GM15510 (cell line): ENCODE measurements around the gene UBE2G2.

Experiments used
- POLR2A ChIP-seq: IDR thresholded peaks from 3 replicates; pipeline ENCODE4 v1.6.1; 2011; ENCODE audit warnings: borderline replicate concordance; ENCODE audit not compliant: insufficient read length; ENCODE audit errors: extremely low read depth

Gene UBE2G2

DNA sequence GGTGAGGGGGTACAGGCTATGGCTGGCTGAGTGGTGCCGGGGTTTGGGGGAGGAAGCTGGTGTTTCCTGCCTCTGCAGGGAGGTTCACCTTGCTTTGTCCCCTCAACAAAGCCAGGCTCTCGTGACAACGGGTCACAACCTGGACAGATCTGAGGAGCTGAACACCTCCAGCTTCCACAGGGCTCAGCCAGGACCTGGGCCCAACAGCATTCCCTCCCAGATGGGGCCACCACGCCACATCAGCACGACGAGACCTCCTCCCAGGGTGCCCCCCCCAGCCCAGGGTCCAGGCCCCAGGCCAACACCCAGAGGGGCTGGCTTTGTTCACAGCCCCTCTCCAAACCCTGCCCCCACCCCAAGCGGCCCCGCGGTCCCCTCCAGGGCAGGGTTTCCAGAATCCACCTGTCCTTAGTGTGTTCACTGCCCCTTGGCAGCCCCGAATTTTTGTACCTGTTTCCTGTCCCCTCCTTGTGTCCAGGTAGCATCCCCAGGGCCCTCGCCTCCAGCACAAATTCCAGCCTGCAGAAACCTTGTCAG is 34.7 kb downstream of the UBE2G2 start:
- no peak for TF ChIP-seq POLR2A

DNA sequence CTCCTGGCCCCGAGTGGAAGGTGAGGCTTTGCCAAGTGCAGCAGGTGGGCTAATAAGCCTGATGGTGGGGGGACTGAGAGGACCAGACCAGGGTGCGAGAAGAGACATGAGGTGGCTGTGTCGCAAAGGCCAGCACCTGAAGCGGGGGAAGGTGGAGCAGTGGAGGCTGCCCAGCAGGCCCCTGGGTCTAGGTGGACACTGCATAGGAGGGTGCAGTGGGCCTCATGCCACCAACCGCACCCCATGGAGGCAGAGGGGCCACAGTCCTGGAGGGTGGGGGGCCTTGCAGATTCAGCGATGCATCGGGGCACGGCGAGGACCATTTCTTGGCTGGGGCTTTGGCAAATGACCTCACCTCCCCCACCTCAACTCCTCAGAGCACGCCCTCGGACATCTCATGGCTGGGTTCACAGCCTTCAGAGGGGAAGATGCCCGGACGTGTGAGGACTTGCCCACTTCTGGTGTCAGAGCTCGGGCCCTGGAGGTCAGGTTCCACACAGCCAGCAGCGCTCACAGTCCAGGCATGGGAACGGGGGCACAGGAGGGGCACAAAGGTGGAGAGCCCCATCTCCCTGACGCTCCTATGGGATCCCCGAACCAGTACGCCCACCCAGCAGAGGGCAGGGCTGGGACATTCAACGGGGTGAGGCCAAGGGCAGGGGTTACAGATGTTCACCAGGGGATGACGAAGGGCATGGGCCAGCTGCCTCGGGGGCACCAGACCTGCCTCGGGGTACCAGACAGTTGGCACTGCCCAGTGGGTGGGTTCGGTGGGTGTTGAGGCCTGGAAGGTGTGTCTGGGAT is 35.4 kb downstream of the UBE2G2 start:
- no peak for TF ChIP-seq POLR2A

DNA sequence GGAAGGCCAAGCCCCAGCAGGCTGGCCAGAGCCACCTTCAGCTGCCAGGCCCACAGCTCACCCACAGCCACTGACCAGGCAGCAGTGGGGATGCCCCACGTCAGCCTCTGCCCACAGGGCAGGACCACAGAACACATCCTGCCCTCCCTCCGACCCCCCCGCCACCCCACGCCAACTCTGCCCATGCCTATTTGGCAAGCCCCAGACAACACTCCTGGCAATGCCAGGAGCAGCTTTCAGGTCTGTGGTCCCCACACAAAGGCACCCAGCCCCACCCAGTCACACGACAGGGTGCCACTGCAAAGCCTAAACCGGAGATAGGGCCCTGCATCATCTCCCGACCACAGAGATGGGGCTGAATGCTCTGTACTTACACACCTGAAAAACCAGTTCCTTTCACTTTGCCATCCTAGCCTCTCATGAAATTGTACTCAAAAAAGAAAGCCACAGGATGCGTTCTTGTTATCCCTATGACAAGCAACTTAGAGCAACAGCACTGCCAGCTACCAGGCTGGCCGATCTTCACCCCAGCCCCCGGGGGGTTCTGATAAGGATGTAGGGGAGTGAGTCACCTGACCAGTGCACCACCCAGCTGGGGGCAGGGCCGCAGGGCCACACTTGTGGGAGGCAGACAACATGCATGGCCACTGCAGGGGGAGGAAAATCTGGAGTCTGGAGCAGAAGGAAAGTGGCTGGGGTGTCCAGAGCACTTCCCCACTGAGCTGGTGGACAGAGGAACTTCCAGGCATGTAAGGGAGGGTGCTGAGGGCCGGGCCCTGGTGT is 36.2 kb downstream of the UBE2G2 start:
- TF ChIP-seq POLR2A, result no peak

DNA sequence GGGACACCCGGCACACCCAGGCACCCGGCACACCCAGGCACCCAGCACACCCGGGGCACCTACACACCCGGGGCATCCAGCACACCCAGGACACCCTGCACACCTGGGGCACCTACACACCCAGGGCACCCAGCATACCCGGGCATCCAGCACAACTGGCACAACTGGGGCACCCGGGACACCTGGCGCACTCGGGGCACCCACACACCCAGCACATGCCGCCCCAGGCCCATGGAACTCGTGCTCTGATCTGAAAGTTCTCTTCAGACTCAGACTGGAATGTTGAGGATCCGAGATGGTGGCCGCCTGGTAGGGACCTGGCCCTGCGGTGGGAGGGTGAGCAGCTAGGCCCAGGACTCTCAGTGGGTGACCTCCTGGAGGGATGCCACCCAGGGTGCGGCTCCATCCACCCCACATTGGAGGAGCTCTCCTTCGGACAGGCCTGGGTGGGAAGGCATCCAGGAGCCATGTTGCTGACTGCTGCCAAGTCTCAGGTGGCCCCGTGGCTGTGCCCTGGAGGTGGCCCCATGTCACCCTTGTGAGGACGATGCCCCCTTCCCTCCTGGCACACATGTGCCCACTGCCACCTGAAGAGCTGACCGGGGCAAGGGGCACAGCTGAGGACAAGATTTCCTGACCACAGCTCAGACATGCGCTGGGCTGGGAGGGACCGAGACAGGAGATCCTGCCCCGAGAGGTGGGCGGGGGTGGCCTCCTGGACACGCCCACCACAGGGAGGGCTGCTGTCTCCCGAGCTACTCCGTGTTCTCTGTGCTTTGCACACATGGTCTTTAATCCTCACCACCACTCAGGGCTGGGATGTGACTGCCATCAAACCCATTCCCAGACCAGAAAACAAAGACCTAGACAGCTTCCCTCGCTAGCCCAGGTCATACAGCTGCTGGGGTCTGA is 37.0 kb downstream of the UBE2G2 start:
- no peak for TF ChIP-seq POLR2A

DNA sequence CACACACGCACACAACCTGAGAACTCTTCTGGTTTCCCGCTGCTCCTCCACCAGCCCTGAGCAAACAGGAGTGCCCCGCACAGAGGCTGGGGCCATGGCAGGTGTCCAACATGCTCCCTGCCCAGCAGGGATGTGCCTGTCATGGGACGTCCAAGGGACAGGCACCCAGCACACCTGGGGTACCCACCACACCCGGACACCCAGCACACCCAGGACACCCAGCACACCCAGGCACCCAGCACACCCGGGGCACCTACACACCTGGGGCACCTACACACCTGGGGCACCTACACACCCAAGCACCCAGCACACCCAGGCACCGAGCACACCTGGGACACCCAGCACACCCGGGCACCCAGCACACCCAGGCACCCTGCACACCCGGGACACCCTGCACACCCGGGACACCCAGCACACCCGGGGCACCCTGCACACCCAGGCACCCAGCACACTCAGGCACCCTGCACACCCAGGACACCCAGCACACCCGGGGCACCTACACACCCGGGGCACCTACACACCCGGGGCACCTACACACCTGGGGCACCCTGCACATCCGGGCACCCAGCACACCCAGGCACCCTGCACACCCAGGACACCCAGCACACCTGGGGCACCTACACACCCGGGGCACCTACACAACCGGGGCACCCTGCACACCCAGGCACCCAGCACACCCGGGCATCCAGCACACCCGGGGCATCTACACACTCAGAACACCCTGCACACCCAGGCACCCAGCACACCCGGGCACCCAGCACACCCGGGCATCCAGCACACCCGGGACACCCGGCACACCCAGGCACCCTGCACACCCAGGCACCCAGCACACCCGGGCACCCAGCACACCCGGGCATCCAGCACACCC is 37.9 kb downstream of the UBE2G2 start:
- no peak for TF ChIP-seq POLR2A

DNA sequence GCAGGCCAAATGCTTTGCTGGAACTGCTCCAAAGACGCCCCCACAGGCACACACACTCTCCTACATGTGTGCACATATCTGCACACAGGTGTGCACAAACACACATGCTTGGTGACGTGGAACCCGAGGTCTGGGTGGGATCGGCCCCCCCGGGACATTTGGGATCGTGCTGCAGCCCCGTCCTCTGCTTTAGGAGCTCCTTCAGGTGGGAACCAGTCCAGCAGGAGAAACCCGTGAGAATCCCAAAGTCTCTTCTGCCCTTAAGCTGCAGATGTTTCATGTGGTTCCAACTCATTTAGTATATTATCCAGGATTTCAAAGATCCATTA is 38.6 kb downstream of the UBE2G2 start:
- TF ChIP-seq POLR2A, result no peak

DNA sequence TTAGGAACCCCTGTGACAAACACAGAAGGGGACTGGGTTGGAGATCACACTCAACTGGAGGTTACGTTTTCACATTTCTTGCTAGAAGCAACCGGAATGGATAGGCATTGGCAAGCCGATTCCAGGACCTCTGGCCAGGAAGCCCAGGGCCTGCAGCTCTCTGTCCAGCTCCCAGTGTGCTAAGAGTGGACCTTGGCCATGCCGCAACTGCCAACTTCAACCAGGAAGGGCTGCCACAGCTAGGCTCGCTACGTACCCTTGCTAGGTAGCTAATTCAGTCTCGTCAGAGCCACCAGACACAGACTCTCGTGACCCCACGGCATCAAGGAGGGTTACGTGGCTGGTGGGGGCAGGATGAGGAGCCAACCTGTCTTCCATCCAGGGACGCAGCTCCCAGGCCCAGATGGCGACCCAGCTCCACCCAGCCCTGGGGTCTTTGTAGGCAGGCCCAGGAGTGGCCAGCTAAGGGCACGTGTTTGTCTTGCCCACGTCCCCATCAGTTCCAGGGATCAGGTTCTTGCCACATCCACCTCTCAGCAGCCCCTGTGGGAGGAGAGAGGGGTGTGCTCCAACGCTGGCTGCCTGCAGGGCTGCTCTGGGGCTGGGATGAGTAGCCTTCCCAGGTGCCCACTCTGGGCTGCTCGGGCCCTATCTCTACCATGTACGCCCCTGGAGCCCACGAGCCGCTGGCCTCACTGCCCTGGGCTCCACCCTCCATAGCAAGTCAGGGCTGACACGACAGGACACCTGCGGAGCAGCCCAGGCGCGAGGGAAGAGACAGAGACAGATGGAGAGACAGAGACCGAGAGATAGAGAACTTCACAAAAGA is 39.2 kb downstream of the UBE2G2 start:
- no peak for TF ChIP-seq POLR2A

DNA sequence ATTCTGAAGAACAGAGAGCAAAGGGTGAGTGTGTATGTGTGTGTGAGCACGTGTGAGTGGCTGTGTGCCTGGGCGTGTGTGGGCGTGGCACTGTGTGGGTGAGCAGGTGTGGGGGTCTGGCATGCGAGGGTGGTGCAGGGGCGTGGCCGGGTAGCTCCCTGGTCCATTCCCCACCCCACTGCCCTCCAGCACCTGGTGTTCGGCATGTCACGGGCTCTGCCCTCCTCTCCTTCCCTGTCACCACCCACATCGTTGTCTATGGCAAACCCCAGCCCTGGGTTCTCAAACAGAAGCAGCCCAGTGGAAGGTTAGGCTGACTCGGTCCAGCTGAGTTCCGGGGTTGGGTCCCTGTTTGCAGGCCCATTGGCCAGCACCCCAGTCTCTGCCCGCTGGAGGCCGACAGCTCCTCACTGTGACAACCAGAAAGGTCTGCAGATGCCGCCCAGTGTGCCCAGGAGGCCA is 39.8 kb downstream of the UBE2G2 start:
- no peak for TF ChIP-seq POLR2A

DNA sequence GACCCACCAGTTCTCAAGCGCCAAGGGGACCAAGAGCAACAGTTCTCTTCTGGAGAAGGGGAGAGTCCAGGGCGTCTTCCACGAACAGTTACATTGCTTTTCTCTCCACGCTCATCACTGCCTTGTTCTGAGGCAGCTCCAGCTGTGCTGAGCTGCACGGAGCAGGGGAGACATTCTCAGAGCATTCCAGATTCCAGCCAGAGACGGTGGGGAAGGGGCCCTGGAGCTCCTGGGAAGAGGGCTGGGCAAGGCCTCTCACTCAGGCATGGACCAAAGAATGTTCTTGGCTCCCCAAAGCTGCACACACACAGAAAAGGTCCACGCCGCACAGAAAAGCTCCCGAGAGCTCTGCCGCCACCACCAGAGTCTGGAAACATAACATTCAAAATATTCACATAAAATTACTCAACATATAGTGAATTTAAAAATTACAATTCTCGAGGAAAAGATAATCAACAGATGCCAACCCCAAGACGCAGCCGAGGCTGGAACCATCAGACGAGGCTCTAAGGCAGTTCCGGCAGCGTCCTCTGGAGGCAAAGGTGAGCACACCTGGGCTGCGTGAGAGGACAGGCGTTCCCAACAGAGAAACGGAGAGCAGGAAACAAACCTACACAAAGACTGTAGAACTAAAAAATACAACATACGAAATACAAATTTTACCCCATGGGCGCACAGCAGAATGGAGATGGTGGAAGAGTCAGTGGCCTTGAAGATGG is 40.5 kb downstream of the UBE2G2 start:
- TF ChIP-seq POLR2A, result no peak

DNA sequence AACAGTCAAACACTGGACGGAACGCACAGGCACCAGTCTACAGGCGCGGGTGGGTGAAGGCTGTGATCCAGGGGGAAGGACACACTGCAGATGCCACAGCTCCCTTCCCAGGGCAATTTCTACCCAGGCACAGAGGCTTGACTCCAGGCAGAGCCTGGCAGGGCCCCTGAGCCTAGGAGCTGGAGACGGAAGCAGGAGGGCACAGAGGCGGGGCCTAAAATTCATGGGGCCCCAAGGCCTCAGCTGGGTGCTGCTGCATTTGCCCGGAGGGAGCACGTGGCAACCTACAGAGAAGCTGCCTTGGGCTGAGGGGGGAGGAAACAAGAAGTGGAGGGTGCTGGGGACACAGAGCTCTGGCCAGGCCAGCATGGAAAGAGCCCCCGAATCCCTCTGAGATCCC is 41.2 kb downstream of the UBE2G2 start:
- no peak for TF ChIP-seq POLR2A

DNA sequence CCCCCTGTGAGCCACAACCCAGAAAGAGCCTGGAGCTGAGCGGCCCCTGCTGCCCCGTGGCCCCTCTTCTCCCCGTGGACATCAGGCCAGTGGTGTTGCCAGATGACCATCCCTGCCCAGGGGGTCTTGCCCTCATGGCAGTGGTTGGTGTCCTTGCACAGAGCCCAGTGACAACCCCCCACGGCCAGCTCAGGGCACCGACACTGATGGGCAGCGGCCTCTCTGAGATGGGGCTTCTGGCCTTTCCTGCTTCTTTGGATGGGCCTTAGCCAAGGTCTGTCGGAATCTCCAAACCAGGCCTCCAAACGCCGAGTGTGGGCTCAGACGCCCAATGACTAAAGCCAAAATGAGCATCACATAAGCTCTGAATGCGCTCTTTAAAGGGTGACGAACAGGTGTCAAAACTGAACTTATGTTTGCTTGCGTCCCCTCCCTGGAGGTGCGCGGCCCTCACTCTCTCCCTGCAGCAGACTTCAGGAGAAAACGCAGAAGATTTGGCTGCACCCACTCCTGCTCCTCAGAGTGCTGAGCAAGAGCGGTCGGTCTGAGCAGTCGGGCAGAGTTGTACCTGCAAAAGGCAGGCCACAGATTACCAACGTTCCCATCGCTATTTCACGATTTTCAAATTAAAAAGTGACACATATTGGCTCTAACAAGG is 41.9 kb downstream of the UBE2G2 start:
- TF ChIP-seq POLR2A, result no peak

DNA sequence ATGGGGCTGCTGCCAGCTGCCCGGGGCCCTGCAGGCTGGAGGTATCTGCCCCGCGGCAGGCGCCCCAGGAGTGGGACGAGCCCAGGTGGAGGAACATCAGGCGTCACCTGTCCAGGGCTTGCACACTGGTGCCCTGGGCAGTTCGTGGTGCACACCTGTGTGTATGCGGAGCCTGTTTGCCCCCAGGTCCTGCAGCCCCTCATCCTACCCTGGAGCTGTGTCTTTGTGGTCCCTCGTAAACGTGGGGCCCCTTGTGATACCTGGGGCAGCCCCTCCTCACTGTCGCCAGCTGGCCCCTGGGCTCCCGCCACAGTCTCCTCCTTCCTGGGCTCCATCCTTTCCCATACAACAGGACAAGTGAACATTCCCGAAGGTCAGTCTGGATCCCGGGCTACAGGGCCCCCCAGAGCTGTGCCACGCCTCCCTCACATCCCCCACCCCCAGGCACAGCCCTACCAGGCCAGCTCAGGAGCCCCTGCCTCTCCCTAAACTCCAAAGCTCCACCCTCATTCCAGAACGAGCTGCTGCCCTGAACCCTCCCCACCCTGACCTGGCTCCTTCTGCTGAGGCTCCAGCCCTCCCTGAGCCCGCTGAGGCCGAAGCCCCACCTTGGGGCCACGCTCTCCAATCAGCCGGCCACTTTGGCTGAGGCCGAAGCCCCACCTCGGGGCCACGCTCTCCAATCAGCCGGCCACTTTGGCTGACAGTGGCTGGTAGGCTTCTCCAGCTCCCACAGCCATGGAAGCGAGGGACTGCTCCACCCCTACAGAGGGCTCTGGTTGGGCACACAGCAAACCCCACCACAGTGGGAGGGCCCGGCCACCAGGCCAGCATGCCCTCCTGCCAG is 42.6 kb downstream of the UBE2G2 start:
- no peak for TF ChIP-seq POLR2A

DNA sequence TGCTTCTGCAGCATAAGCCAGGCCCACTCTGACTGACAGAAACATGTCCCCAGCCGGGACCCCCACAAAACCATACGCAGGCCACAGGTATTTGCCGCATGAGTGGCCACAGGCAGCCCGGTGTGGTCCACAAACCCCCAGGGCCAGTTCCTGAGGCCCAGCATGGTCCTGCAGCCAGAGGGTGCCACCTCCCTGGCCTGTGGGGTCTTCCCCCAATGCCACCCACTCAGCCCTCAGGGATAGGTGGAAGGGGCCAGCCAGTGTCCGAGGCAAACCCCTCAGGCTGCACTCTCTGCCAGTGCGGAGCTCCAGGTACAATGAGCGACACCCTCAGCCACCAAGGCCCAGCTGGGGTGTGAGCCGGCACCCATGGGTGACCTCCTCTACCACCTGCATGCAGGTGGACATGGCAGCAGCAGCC is 43.5 kb downstream of the UBE2G2 start:
- TF ChIP-seq POLR2A, result no peak
